ENCODE measurements around the gene C1orf159. TPM values are rescaled to one million over a fixed set of nuclear protein-coding genes. Genes with fewer than 3 reads are reported as not detected.

C1orf159 gene
- polyA plus RNA-seq, 3 donors, result 6.4 to 20.1 (median 14.1) TPM

GRCh38 chr1:1037366-1038327 lies 78.2 kb downstream of the C1orf159 start:
- no peak for DNase-seq (ENCODE audit: extremely low read depth in 1 of 11, low read depth in 9 of 11, low spot score in 4 of 11)

GRCh38 chr1:1035291-1035943 lies 80.5 kb downstream of the C1orf159 start:
- DNase-seq (ENCODE audit: extremely low read depth in 1 of 11, low read depth in 9 of 11, low spot score in 4 of 11), result no peak

GRCh38 chr1:1034439-1034781 lies 81.5 kb downstream of the C1orf159 start:
- no peak for DNase-seq (ENCODE audit: extremely low read depth in 1 of 11, low read depth in 9 of 11, low spot score in 4 of 11)

- no peak for DNase-seq (ENCODE audit: extremely low read depth in 1 of 11, low read depth in 9 of 11, low spot score in 4 of 11)
Measured at GRCh38 chr1:1033731-1034438, 82.0 kb downstream of the C1orf159 start.

- DNase-seq (ENCODE audit: extremely low read depth in 1 of 11, low read depth in 9 of 11, low spot score in 4 of 11), result peak; percentile 69 to 89 (median 85)
Measured at GRCh38 chr1:1033009-1033587, 82.8 kb downstream of the C1orf159 start.

- DNase-seq (ENCODE audit: extremely low read depth in 1 of 11, low read depth in 9 of 11, low spot score in 4 of 11), result no peak
Measured at GRCh38 chr1:1032424-1032823, 83.5 kb downstream of the C1orf159 start.

Other genes with a start within 250 kb of the C1orf159 start
- gene SAMD11, start 192.2 kb downstream of the C1orf159 start, polyA plus RNA-seq (ENCODE audit: insufficient read length in 3 of 3), result 10 to 100 TPM; 38.2 to 87.0 (median 80.7) TPM
- 10 to 100 TPM; 52.0 to 64.3 (median 64.2) TPM for gene NOC2L, start 156.8 kb downstream of the C1orf159 start, polyA plus RNA-seq (ENCODE audit: insufficient read length in 3 of 3)
- 10 to 100 TPM in 2 of 3 donors, 1 to 10 TPM in 1; 7.7 to 14.0 (median 13.6) TPM for gene KLHL17, start 155.5 kb downstream of the C1orf159 start, polyA plus RNA-seq (ENCODE audit: insufficient read length in 3 of 3)
- under 1 TPM; 0.20 to 0.47 (median 0.40) TPM for gene PLEKHN1, start 149.6 kb downstream of the C1orf159 start, polyA plus RNA-seq (ENCODE audit: insufficient read length in 3 of 3)
- gene PERM1, start 134.0 kb downstream of the C1orf159 start, polyA plus RNA-seq (ENCODE audit: insufficient read length in 3 of 3), result under 1 TPM in 2 of 3 donors, not detected in 1; 0.13 to 0.14 TPM
- 10 to 100 TPM; 17.3 to 50.1 (median 39.7) TPM for gene HES4, start 116.0 kb downstream of the C1orf159 start, polyA plus RNA-seq (ENCODE audit: insufficient read length in 3 of 3)
- 10 to 100 TPM in 2 of 3 donors, 1 to 10 TPM in 1; 9.0 to 21.7 (median 15.5) TPM for gene ISG15, start 102.6 kb downstream of the C1orf159 start, polyA plus RNA-seq (ENCODE audit: insufficient read length in 3 of 3)
- gene AGRN, start 96.0 kb downstream of the C1orf159 start, polyA plus RNA-seq (ENCODE audit: insufficient read length in 3 of 3), result 100 to 1,000 TPM; 188 to 295 (median 282) TPM
- gene RNF223, start 41.8 kb downstream of the C1orf159 start, polyA plus RNA-seq (ENCODE audit: insufficient read length in 3 of 3), result under 1 TPM; 0.30 to 0.82 (median 0.39) TPM
- under 1 TPM; 0.30 to 0.88 (median 0.50) TPM for gene TTLL10, start 57.8 kb upstream of the C1orf159 start, polyA plus RNA-seq (ENCODE audit: insufficient read length in 3 of 3)
- gene TNFRSF18, start 90.5 kb upstream of the C1orf159 start, polyA plus RNA-seq (ENCODE audit: insufficient read length in 3 of 3), result under 1 TPM; 0.20 to 0.80 (median 0.43) TPM
- 1 to 10 TPM; 1.1 to 3.0 (median 2.4) TPM for gene TNFRSF4, start 98.1 kb upstream of the C1orf159 start, polyA plus RNA-seq (ENCODE audit: insufficient read length in 3 of 3)
- gene SDF4, start 115.9 kb upstream of the C1orf159 start, polyA plus RNA-seq (ENCODE audit: insufficient read length in 3 of 3), result 100 to 1,000 TPM; 106 to 141 (median 132) TPM
- 10 to 100 TPM; 20.9 to 22.5 (median 21.3) TPM for gene B3GALT6, start 116.1 kb upstream of the C1orf159 start, polyA plus RNA-seq (ENCODE audit: insufficient read length in 3 of 3)
- 10 to 100 TPM in 2 of 3 donors, 1 to 10 TPM in 1; 7.5 to 17.4 (median 12.2) TPM for gene C1QTNF12, start 130.6 kb upstream of the C1orf159 start, polyA plus RNA-seq (ENCODE audit: insufficient read length in 3 of 3)
- gene UBE2J2, start 157.8 kb upstream of the C1orf159 start, polyA plus RNA-seq (ENCODE audit: insufficient read length in 3 of 3), result 10 to 100 TPM; 44.5 to 58.5 (median 53.4) TPM
- gene SCNN1D, start 164.3 kb upstream of the C1orf159 start, polyA plus RNA-seq (ENCODE audit: insufficient read length in 3 of 3), result 10 to 100 TPM in 1 of 3 donors, 1 to 10 TPM in 2; 3.9 to 10.5 (median 5.8) TPM
- 10 to 100 TPM; 22.4 to 39.1 (median 38.3) TPM for gene ACAP3, start 191.8 kb upstream of the C1orf159 start, polyA plus RNA-seq (ENCODE audit: insufficient read length in 3 of 3)
- 10 to 100 TPM in 2 of 3 donors, 1 to 10 TPM in 1; 4.5 to 10.4 (median 10.0) TPM for gene PUSL1, start 192.5 kb upstream of the C1orf159 start, polyA plus RNA-seq (ENCODE audit: insufficient read length in 3 of 3)
- gene INTS11, start 208.6 kb upstream of the C1orf159 start, polyA plus RNA-seq (ENCODE audit: insufficient read length in 3 of 3), result 100 to 1,000 TPM; 107 to 159 (median 117) TPM
- gene CPTP, start 208.7 kb upstream of the C1orf159 start, polyA plus RNA-seq (ENCODE audit: insufficient read length in 3 of 3), result 10 to 100 TPM; 10.0 to 18.0 (median 16.0) TPM
- gene TAS1R3, start 215.2 kb upstream of the C1orf159 start, polyA plus RNA-seq (ENCODE audit: insufficient read length in 3 of 3), result under 1 TPM; 0.31 to 0.52 (median 0.47) TPM
- 10 to 100 TPM; 23.6 to 45.9 (median 42.6) TPM for gene DVL1, start 233.3 kb upstream of the C1orf159 start, polyA plus RNA-seq (ENCODE audit: insufficient read length in 3 of 3)
- gene MXRA8, start 242.5 kb upstream of the C1orf159 start, polyA plus RNA-seq (ENCODE audit: insufficient read length in 3 of 3), result 100 to 1,000 TPM; 145 to 202 (median 196) TPM

All from renal cortex interstitium (tissue), 11 donors.